Measurements from ENCODE around the gene BBS10. TPM values are rescaled to one million over a fixed set of nuclear protein-coding genes. Genes with fewer than 3 reads are reported as not detected.
A peak's percentile ranks its signal among the peaks of the same experiment; 100 is the strongest.

Gene BBS10
- total and polyA plus RNA-seq, 2 of the 13 experiments (the other 11 are each of a cell fraction or from before 2014, with no cell fraction given): 4.9 to 7.4 TPM

GRCh38 chr12:76313299-76313698 is 34.9 kb downstream of the BBS10 start:
- Histone ChIP-seq H3K36me3 (replicated peaks in 1 of 2; ENCODE audit: control insufficient read depth in 1 of 2, insufficient read depth in 2 of 2, low read length in 2 of 2) (no peaks in the 10 kb centered on the region), H3K4me1 (ENCODE audit: insufficient read depth, low read length) (no peaks in the 10 kb centered on the region), H3K27me3 (ENCODE audit: control insufficient read depth in 1 of 2, insufficient read depth in 2 of 2, low read length in 2 of 2) (peaks cover 0 to 10% of the 10 kb centered on the region in 2 experiments; a peak in 2 of 5 replicates), H3K4me2 (ENCODE audit: low read depth, low read length) (no peak overlapping the region), H3K9me3 (ENCODE audit: low read length) (no peaks in the 10 kb centered on the region), H3K79me2 (ENCODE audit: insufficient read depth, low read length) (no peaks in the 10 kb centered on the region), H3K4me3 (replicated peaks in 1 of 3; ENCODE audit: insufficient read depth in 1 of 3, low read depth in 2 of 3, low read length in 3 of 3) (no peak overlapping the region), H2AFZ (ENCODE audit: low read length) (no peak overlapping the region), H3K27ac (ENCODE audit: extremely low read length, insufficient read depth, low read length) (no peak overlapping the region), H4K20me1 (ENCODE audit: insufficient read depth, low read length) (no peaks in the 10 kb centered on the region), H3K9ac (ENCODE audit: insufficient read depth, low read depth, low read length) (no peak overlapping the region)
- CTCF ChIA-PET (ENCODE audit: low intra/inter-chr PET ratio, low total read pairs): no interaction called here
- intact Hi-C loops (cut with micrococcal nuclease; ENCODE audit: unreplicated experiment): no loop called here
- no TSS peak for BruUV-seq (replicated peaks)
- no peak for DNase-seq (ENCODE audit: low spot score)
- 22% methylated on average over 4 of the region's 9 CpGs for whole genome bisulfite sequencing (ENCODE audit: low lambda C conversion rate)
- in situ Hi-C loops (cut with HindIII; ENCODE audit: extremely low pct_ligation_motif_present, low pct_unique_long_range_greater_than_20kb): no loop called here
- FAIRE-seq: no peak
- POLR2A ChIA-PET: no interaction called here
- TF ChIP-seq PCBP1 (IDR thresholded peaks at IDR 0.05; ENCODE audit: borderline replicate concordance, low read depth, low read length) (no peak), GABPA (IDR thresholded peaks at IDR 0.05; ENCODE audit: low read depth, low read length) (no peak), GABPA (CRISPR knock-in tag; IDR thresholded peaks at IDR 0.05; ENCODE audit: low read depth) (no peak), CBX2 (IDR thresholded peaks at IDR 0.05; ENCODE audit: low read depth, low read length) (no peak), CBX2 (CRISPR knock-in tag; IDR thresholded peaks at IDR 0.05; ENCODE audit: low read depth) (no peak), ZNF354B (CRISPR knock-in tag; IDR thresholded peaks at IDR 0.05) (no peak), EHMT2 (IDR thresholded peaks at IDR 0.05; ENCODE audit: borderline replicate concordance, low read depth, low read length) (no peak), ZBTB14 (CRISPR knock-in tag; IDR thresholded peaks at IDR 0.05) (no peak), ELF4 (CRISPR knock-in tag; IDR thresholded peaks at IDR 0.05; ENCODE audit: borderline replicate concordance) (no peak)
- peak; percentile 37; the same call in 2 of the 3 replicates for ATAC-seq

- H2AFZ ChIP-seq (ENCODE audit: low read length): no peak overlapping the region
- BruUV-seq (replicated peaks): no TSS peak
- no peak overlapping the region for H3K9ac ChIP-seq (ENCODE audit: insufficient read depth, low read depth, low read length)
- no peaks in the 10 kb centered on the region for H3K9me3 ChIP-seq (ENCODE audit: low read length)
- no peaks in the 10 kb centered on the region for H3K36me3 ChIP-seq (replicated peaks in 1 of 2; ENCODE audit: control insufficient read depth in 1 of 2, insufficient read depth in 2 of 2, low read length in 2 of 2)
- 68% methylated on average over 7 of the region's 7 CpGs for WGBS (ENCODE audit: low lambda C conversion rate)
- no peak overlapping the region for H3K4me2 ChIP-seq (ENCODE audit: low read depth, low read length)
- no peak for DNase-seq (ENCODE audit: low spot score)
- intact Hi-C loops (cut with micrococcal nuclease; ENCODE audit: unreplicated experiment) (no loop called here), in situ Hi-C loops (cut with HindIII; ENCODE audit: extremely low pct_ligation_motif_present, low pct_unique_long_range_greater_than_20kb) (no loop called here)
- H3K79me2 ChIP-seq (ENCODE audit: insufficient read depth, low read length): no peaks in the 10 kb centered on the region
- H3K27me3 ChIP-seq (ENCODE audit: control insufficient read depth in 1 of 2, insufficient read depth in 2 of 2, low read length in 2 of 2): peaks cover 0 to 10% of the 10 kb centered on the region in 2 experiments; a peak in 2 of 5 replicates
- no peak overlapping the region for H3K4me3 ChIP-seq (replicated peaks in 1 of 3; ENCODE audit: insufficient read depth in 1 of 3, low read depth in 2 of 3, low read length in 3 of 3)
- no peak overlapping the region for H3K27ac ChIP-seq (ENCODE audit: extremely low read length, insufficient read depth, low read length)
- ATAC-seq: no peak
- ChIA-PET POLR2A (no interaction called here), CTCF (ENCODE audit: low intra/inter-chr PET ratio, low total read pairs) (no interaction called here)
- no peaks in the 10 kb centered on the region for H4K20me1 ChIP-seq (ENCODE audit: insufficient read depth, low read length)
- no peaks in the 10 kb centered on the region for H3K4me1 ChIP-seq (ENCODE audit: insufficient read depth, low read length)
- no peak for FAIRE-seq
- TF ChIP-seq ZNF513 (CRISPR knock-in tag; conservative IDR thresholded peaks at IDR 0.05): no peak
- no peak for TF ChIP-seq CENPBD1 (CRISPR knock-in tag; IDR thresholded peaks at IDR 0.05; ENCODE audit: borderline replicate concordance, low read depth)
- TF ChIP-seq TBP (CRISPR knock-in tag; IDR thresholded peaks at IDR 0.05): no peak
- TF ChIP-seq SRF (IDR thresholded peaks at IDR 0.05; ENCODE audit: low read depth, low read length): no peak
- no peak for TF ChIP-seq ZNF33A (CRISPR knock-in tag; IDR thresholded peaks at IDR 0.05; ENCODE audit: borderline replicate concordance)
- TF ChIP-seq ZNF30 (CRISPR knock-in tag; IDR thresholded peaks at IDR 0.05): no peak
- TF ChIP-seq ZNF33B (CRISPR knock-in tag; IDR thresholded peaks at IDR 0.05): no peak
- no peak for TF ChIP-seq FOXO1 (CRISPR knock-in tag; IDR thresholded peaks at IDR 0.05)
These were observed 35.9 kb downstream of the BBS10 start for GRCh38 chr12:76312315-76312714.

All from HepG2 (cell line).